GM21528 (cell line): Measurements from ENCODE around the gene RPS6KB2.

Experiments
- ATAC-seq: cut with Tn5 transposase; IDR thresholded peaks from one replicate; pipeline ENCODE4 v1.9.1; 2021; ENCODE audit warnings: mild to moderate bottlenecking, moderate library complexity; ENCODE audit not compliant: unreplicated experiment, low FRiP score

Gene RPS6KB2

DNA sequence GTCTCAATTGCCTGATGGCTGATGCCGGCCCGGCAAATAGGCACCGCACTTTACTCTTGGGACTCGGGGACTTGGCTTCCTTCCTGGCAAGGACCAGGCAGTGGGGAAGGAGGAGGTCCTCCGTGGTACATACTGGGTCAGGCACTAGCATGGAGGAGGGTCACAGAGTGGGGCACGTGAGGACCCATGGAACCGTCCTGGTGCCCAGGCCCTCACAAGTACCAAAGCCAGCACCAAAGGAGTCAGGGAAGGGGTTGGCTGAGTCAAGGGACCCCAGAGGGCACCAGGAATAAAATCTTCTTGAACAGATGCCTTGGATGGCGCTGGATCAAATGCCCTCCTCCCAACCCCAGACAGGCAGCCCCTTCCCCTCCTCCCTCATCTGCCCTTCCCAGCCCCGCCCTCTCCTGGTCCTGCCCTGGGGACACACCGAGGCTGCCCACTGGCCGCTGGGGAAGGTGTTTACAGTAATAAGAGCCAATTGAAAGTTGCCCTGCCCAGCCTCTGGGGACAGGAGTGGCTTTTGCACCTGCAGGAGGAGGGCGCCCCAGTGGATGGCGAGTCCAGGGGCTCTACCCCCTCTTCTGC, 18.4 kb upstream of the RPS6KB2 start:
- no peak for ATAC-seq

DNA sequence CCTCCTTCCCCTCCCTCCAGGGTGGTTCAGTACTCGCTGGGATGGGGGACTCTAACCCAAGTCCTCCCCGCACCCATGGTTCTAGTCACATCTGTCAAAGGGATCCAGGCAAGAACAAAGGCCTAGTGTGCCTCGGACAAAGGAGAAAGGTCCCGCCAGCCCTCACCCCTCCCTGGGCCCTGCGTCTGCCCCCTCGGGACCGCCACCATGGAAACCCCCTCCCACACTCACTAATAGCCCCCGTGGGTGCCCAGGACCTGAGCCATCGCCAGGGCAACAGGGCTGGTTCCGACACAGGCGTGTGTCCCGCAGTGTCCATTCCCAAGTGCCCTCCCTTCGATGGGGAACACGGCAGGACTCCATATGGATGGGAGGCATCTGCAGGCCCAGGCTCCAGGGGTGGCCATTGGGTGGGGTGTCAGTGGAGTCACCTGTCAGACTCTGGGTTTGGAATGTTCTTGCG, 17.9 kb upstream of the RPS6KB2 start:
- ATAC-seq, result no peak

DNA sequence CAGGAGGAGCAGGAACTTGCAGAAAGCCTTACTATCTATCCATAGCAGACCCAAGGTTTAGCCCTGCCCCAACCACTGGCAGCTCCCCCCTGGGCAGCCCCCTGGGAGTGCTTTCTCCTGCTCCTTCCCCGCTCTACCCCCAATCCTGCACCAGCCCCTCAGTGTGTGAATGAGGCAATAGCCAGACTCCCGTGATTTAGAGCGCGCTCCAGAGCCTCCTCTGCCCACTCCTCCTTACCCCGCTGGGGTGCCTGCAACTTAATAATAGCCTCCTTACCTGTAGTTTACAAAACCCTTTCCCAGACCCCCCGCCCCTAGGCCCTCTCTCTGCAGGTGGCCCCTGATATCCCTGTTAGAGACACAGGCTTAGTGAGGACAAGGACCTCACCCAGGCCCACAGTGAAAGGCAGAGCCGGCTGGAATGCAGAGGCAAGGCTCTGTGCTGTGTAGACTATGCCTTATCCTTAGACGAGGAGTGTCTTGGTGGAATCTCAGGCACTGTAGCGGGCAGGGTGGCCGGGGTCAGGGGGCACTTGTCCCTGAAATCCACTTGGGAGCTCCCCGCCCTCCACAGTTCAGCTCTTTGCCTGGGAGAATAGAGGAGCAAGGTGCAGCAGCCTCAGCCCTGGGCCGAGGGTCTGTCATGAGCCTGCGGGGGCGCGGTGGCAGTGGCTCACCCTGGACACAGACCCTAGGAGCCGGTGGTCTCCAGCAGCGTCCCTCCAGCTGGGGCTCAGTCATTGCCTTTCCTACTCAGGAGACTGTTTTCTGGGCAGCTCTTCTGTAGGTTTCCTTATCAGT, 17.1 kb upstream of the RPS6KB2 start:
- ATAC-seq, result no peak

DNA sequence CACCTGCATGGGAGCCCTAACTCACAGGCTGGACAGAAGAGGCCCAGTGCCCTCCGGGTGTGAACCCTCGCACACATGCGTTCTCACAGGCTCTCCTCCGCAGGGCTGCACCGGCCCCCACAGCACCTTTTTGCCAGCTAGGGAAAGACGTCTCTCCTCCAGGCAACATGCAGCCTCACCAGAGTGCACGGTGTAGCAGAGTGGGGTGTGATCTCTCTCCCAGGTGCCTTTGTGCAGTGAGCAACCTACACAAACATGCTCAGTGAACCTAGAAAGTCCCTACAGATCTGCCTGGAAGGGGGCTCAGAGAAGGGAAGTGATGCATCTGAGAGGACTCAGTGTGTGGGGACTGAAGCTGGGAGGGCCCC, 16.5 kb upstream of the RPS6KB2 start:
- no peak for ATAC-seq

DNA sequence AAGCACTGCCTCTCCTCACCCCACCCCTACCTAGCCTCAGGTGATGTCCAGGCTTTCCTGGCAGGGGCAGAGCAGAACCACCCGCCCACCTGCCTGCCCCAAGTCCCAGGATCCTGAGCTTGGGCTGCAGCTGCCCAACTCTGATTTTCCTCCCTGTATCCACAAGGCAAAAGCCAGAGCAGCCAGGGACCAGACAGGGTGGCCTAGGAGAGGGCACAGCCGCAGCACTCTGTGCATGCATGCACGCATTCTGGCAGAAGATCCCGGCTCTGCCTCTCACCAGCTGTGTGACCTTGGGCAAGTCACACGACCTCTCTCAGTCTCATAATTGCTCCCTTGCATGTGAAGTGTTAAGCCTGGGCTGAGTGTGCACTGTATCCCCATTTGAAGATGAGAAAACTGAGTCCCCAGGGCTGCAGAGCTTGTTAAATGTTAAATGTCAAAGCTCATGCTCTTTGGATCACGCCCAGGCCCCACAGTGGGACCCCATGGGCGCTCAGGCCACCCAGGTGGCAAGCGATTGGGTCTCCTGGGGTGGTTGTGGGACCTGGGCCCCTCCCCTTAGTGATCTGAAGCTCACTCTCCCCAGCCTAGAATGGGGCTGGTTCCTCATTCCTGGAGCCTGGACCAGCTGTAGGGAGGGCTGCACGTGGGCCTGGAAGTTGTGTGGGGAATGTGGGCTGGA, 15.7 kb upstream of the RPS6KB2 start:
- no peak for ATAC-seq

DNA sequence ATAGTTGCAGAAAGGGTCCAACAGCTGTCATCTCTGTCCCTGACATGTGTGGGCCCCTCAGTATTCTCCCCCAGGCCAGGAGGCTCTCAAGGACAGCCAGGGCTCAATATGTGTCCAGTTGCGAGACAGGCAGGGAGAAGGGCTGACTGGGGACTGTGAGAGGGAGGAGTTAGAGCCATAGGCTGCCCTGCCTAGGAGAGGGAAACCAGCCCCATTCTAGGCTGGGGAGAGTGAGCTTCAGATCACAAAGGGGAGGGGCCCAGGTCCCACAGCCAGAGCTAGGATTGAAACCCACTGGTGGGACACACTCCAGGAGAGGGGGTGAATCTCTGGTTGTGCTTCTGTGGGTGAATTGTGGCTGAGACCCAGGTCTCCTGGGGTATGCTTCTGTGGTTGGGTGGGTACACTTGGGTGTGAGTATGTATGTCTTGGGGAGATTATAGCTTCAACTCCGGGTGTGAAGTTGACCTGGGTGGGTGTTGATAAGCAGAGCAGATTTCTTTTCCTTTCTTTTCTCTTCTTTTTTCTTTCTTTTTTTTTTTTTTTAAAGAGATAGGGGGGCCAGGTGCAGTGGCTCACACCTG, 14.9 kb upstream of the RPS6KB2 start:
- ATAC-seq, result no peak

DNA sequence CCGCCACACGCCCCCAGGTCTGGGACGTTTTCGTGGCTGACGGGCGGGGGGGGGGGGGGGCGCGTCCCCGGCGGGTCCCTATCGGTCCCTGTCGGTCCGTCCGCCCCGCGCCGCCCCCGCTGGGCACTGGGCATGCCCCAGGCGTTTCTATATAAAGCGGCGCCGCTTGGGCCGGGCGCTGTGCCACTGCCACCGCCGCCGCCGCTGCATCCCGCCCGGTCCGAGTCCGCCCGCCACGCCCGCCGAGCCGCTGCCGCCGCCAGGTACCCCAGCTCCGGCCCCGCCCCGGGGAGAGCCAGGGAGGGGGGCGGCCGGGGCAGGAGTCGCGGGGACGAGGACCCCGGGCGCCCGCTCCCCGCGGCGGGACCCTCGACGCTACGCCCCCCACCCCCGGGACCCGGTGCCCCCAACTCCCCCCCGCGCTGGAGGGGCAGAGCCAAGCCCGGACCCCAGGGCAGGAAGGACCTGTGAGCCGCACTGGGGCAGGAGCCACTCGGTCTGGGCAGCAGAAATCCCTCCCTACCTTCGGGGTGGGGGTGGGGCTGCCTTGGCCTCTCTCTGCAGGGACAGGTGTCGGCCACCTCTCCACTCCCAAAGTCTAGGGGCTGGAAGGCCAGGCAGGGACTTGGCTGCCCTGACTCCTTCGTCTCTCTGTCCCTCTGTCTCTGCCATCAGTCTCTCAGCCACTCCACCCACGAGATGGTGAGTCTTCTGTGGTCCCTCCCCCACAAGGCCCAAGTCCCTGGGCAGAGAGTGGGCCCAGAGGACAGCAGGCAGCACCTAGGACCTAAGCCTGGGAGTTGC, 12.6 kb upstream of the RPS6KB2 start, which contains the start of gene CARNS1:
Gene CARNS1 (plus strand): TSS at position 178 of the 804 bp plus-strand sequence. CDS start 522 bp downstream, at position 700.
- ATAC-seq, result no peak

DNA sequence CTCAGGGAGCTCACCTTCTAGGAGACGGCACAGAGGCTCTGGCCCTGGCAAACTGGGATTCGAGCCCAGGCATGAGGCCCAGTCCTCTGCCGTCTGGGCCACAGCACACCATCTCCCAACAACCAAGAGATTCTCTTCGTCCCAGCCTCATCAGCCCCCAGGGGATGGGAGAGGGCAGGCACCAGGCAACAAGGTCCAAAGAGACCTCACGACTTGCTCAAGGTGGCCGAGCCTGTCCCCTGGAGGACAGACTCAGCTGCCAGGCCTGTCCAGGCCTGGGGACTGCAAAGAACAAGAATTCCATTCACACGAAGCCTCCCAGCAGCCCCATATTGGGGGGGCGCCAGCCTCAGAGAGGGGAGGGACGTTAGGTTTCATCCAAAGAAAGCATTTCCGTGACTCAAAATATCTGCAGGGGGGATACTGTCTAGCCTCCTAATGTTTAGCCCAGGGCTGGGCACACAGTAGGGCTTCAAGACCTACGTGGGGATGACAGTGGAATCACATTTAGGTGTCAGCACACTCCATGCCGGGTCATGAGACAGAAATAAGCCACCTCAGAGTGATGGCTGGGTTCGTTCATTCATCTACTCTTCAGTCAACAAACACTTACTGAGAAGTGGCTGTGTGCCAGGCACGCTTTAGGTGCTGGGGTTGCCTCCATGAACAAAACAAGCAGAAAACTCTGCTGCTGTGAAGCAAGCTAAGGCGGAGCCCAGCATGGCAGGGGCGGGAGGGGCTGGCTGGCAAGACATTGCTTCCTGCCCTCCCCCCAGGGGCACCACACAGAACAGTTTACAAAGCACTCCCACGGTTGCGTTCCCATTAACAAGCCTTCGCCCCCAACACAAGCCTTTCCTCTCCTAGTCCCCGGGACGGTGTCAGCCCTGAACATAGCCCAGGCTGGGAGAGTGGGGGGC, 11.6 kb upstream of the RPS6KB2 start:
- no peak for ATAC-seq

DNA sequence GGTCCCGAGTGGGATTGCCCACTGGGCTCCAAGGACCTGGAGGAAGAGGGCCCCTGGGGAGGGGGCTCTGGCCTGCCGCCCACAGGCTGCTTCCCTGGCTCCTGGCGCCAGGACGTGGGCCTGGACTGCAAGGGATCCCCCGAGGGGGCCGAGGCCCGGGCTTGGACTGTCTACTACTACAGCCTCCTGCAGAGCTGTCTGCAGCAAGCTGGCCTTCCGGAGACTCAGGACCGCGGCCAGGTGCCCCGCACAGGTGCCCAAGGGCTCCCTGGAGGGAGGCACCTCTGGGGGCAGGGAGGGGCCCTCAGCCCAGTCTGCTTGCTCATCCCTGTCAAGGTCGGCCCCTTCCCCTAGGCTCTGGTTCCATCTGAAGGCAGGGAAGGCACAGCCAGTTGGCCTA, 10.9 kb upstream of the RPS6KB2 start:
- ATAC-seq, result no peak

DNA sequence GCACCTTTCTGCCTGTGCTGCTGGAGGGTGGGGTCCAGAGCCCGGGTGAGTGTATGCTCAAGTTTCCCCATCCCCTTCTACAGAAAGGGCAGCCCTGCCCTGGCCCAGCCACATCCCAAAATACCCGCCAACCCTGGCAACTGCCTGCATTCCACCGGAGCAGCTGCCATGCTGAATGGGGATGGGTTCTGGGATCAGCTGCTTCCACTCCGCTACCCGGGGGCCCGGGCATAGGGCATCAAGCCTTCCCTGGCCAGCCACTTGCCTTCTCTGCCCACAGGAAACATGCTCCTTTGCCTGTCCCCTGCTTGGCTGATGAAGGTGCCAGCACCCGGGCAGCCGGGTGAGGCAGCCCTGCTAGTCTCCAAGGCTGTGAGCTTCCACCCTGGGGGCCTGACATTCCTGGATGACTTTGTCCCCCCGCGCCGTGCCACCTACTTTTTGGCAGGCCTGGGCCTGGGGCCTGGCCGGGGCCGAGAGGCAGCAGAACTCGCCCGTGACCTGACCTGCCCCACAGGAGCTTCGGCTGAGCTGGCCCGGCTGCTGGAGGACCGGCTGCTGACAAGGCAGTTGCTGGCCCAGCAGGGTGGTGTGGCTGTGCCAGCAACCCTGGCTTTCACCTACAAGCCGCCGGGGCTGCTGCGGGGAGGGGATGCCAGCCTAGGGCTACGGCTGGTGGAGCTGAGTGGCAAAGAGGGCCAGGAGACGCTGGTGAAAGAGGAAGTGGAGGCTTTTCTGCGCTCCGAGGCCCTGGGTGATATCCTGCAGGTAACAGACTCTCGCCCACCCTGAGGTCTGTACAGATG, 9.6 kb upstream of the RPS6KB2 start:
- ATAC-seq, result no peak

DNA sequence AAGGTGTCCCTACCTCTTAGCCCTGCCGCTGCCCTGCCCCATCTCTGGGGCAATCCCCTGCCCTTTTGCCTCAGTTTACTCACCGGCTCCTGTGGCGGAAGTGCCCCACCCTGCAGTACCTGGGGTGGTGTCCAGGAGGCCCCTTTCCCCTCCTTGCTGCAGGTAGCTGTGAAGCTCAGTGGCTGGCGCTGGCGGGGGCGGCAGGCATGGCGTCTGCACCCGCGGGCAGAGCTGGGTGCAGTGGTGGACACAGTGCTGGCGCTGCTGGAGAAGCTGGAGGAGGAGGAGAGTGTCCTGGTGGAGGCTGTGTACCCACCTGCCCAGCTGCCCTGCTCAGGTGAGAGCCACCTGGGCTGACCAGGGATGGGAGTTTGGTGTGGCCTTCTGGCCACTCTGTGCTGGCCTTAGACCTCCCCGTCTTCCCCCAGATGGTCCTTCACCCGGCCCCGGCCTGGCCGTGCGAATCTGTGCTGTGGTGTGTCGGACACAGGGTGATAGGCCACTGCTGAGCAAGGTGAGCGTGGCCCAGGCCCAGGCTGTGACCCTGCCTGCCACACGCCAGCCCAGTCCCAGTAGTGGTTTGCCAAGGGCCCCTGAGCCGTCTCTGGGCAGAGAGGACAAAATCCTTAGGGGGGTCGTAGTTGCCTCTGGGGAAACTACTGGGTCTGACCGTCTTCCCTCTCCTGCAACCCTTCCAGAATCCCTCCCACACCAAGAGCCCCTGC, 8.8 kb upstream of the RPS6KB2 start:
- ATAC-seq, result no peak

DNA sequence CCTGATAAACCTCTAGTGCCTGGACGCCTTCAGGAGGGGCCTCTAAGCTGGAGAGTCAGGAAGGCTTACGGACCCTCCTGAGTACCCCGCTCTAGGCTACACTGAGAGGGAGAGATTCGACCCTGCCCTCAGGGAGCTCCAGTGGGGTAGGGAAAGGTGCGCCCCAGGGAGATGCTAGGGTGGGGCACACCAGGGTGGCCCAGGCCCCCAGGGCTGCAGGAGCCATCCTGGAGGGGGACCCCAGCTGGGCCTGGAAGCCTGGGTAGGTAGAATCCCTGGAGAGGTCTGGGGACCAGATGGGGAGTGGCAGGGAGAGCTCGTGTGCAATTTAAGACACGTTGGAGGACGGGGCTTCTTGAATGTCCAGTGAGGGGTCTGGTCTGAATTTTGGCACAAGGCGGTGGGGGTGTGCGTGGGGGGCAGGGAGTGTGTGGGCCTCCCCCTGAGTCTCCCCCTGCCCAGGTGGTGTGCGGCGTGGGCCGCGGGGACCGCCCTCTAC, 8.1 kb upstream of the RPS6KB2 start:
- no peak for ATAC-seq

DNA sequence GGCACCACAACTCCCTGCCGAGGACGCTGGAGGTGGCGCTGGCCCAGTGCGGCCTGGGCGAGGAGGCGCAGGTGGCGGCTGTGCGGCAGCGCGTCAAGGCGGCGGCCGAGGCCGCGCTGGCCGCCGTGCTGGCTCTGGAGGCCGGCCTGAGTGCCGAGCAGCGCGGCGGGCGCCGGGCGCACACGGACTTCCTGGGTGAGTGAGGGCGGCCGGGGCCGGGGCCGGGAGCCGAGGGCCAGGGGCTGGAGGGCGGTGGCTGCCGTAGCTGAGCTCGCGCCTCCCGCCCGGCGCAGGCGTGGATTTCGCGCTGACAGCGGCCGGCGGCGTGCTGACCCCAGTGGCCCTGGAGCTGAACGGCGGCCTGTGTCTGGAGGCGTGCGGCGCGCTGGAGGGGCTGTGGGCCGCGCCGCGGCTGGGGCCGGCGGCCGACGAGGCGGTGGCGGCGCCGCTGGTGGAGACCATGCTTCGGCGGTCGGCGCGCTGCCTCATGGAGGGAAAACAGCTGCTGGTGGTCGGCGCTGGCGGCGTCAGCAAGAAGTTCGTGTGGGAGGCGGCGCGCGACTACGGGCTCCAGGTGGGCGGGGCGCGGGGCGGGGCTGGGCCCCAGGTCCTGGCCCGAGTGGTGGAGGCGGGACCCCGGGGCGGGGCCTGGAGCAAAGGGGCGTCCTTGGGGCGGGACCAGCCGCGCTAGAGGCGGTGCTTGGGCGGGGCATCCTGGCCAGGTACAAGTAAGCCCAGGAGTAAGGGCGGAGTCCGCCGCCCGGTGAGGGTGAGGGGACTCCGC, 7.5 kb upstream of the RPS6KB2 start:
- peak; percentile 74 for ATAC-seq

DNA sequence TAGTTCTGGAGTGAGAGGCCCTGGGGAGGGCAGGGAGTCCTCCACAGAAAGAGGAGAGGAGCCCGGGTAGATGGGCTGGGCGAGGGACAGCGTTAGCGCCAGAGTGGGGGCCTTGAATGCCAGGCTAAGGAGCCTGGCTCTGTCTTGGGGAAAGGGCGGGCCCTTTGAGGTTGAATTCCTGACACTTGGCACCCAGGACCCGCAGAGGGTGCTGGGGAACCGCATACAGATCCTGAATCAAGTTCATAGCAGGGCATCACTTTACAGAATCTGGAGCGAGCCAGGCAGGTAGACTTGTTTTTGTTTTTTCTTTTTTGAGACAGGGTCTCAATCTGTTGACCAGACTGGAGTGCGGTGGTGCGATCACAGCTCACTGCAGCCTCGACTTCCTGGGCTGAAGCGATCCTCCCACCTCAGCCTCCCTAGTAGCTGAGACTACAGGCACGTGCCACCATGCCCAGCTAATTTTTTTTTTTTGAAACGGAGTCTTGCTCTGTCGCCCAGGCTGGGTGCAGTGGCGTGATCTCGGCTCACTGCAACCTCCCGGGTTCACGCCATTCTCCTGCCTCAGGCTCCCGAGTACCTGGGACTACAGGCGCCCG, 6.8 kb upstream of the RPS6KB2 start:
- no peak for ATAC-seq

DNA sequence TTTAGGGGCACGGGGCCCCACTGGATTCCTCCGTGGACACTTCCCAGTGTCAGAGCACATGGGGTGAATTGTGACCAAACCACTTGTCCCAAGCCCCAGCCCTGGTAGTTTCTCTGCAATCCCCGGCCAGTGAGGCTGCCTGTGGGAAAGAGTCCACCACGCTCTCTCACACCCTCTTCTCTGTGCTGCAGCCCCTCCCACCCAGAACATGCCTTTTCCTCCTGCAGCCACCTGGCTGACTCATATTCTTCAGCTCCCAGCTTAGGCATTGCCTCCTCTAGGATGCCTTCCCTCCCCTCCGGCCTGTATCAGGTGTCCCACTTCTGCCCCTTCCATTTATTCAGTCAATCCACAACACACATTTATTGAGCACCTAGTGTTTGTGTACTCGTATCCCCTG, 5.4 kb upstream of the RPS6KB2 start:
- no peak for ATAC-seq

DNA sequence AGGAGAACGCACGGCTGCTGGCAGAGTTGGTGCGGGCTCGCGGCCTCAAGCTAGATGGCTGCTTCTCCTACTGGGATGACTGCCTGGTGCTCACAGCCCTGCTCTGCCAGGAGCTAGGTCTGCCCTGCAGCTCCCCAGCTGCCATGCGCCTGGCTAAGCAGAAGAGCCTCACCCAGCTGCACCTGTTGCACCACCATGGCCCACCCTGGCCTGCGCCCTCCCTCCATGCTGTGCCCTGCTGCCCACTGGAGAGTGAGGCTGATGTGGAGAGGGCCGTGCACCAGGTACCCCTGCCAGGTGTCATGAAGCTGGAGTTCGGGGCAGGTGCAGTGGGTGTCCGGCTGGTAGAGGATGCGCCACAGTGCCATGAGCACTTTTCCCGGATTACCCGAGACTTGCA, 4.8 kb upstream of the RPS6KB2 start:
- ATAC-seq, result no peak
